ENCODE data around the gene THNSL1. TPM values are rescaled to one million over a fixed set of nuclear protein-coding genes. Genes with fewer than 3 reads are reported as not detected.

Gene THNSL1
- total RNA-seq, 1 donor from 2014 or later = 3.1 TPM

DNA sequence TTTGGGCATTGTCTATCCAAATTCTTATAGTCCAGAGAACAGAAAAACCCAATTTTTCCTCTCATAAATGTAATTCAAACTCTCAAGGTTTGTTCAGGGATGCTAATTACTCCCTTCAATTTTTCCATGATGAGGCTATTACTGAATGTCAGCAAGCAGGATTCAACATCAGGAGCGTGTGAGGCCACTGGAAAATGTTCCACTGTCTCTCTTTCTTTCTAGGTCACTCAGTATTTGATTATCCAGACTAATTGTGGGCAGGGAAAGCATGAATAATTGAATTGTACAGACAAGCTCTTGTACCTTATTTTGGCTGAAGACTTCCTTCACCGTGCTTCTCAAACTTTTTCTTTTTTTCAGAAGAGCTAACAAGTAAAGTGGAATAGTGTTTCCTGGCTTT is 30.7 kb downstream of the THNSL1 start:
- no peaks in the 10 kb centered on the region for H3K36me3 Mint-ChIP-seq (ENCODE audit: low read depth)
- H3K27ac Mint-ChIP-seq = no peak overlapping the region
- no peak for DNase-seq (ENCODE audit: low spot score)
- H3K4me3 Mint-ChIP-seq (ENCODE audit: low read depth) = no peak overlapping the region
- intact Hi-C loops (cut with micrococcal nuclease) = no loop called here
- no peaks in the 10 kb centered on the region for H3K9me3 Mint-ChIP-seq
- H3K4me1 Mint-ChIP-seq (ENCODE audit: low read depth) = no peaks in the 10 kb centered on the region
- H3K27me3 Mint-ChIP-seq (ENCODE audit: low read depth) = peaks cover 25% of the 10 kb centered on the region

GRCh38 chr10:25047591-25048301 is 31.3 kb downstream of the THNSL1 start:
- DNase-seq (ENCODE audit: low spot score) = no peak
- H3K9me3 Mint-ChIP-seq = no peaks in the 10 kb centered on the region
- H3K4me1 Mint-ChIP-seq (ENCODE audit: low read depth) = no peaks in the 10 kb centered on the region
- H3K27ac Mint-ChIP-seq = no peak overlapping the region
- no peaks in the 10 kb centered on the region for H3K36me3 Mint-ChIP-seq (ENCODE audit: low read depth)
- H3K27me3 Mint-ChIP-seq (ENCODE audit: low read depth) = peaks cover 23% of the 10 kb centered on the region
- no peak overlapping the region for H3K4me3 Mint-ChIP-seq (ENCODE audit: low read depth)
- intact Hi-C loops (cut with micrococcal nuclease) = no loop called here

- Mint-ChIP-seq H3K36me3 (ENCODE audit: low read depth) (no peaks in the 10 kb centered on the region), H3K4me1 (ENCODE audit: low read depth) (no peaks in the 10 kb centered on the region), H3K27me3 (ENCODE audit: low read depth) (peaks cover 21% of the 10 kb centered on the region), H3K4me3 (ENCODE audit: low read depth) (no peak overlapping the region), H3K27ac (no peak overlapping the region), H3K9me3 (no peaks in the 10 kb centered on the region)
- intact Hi-C loops (cut with micrococcal nuclease) = no loop called here
- DNase-seq (ENCODE audit: low spot score) = no peak
Measured at GRCh38 chr10:25048450-25048849, 32.0 kb downstream of the THNSL1 start.

- Mint-ChIP-seq H3K4me3 (ENCODE audit: low read depth) (no peak overlapping the region), H3K9me3 (no peaks in the 10 kb centered on the region), H3K4me1 (ENCODE audit: low read depth) (no peaks in the 10 kb centered on the region), H3K27me3 (ENCODE audit: low read depth) (peaks cover 17% of the 10 kb centered on the region), H3K36me3 (ENCODE audit: low read depth) (no peaks in the 10 kb centered on the region), H3K27ac (no peak overlapping the region)
- no peak for DNase-seq (ENCODE audit: low spot score)
- intact Hi-C loops (cut with micrococcal nuclease) = no loop called here
Measured at GRCh38 chr10:25049966-25050365, 33.6 kb downstream of the THNSL1 start.

DNA sequence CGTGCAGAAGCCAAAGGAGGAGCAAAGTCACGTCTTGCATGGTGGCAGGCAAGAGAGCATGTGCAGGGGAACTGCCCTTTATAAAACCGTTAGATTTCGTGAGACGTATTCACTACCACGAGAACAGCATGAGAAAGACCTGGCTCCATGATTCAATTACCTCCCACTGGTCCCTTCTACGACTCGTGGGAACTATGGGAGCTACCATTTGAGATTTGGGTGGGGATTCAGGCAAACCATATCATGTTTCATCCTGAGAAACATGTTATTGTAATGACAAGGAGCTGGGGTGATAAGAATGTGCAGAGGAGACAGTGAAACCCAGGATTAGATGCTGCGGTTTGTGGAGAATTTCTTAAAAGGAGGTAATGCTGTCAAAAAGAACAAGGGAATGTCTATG is 34.0 kb downstream of the THNSL1 start:
- no peak for DNase-seq (ENCODE audit: low spot score)
- Mint-ChIP-seq H3K36me3 (ENCODE audit: low read depth) (no peaks in the 10 kb centered on the region), H3K4me3 (ENCODE audit: low read depth) (no peak overlapping the region), H3K9me3 (no peaks in the 10 kb centered on the region), H3K27ac (no peak overlapping the region), H3K27me3 (ENCODE audit: low read depth) (peaks cover 17% of the 10 kb centered on the region), H3K4me1 (ENCODE audit: low read depth) (no peaks in the 10 kb centered on the region)
- intact Hi-C loops (cut with micrococcal nuclease) = no loop called here

DNA sequence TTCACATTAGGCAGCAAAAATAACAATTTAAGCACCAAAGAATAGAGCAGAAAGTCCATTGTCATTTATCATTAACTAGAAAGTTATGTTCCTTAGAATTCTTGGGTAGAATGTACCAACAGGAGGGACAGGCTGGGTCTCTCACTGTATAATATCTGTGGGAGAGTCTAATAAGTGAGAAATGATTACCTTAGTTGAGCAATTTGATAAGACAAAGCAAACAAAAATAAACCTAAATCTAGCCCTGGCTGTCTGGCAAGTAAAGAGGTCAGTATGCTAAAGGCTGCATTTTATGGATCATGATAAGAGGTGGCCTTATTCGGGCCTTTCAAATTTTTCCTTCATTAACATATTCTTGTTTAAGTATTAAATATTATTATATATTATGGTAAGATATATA is 35.6 kb downstream of the THNSL1 start:
- no peaks in the 10 kb centered on the region for H3K4me1 Mint-ChIP-seq (ENCODE audit: low read depth)
- no peak overlapping the region for H3K4me3 Mint-ChIP-seq (ENCODE audit: low read depth)
- H3K27ac Mint-ChIP-seq = no peak overlapping the region
- H3K9me3 Mint-ChIP-seq = no peaks in the 10 kb centered on the region
- DNase-seq (ENCODE audit: low spot score) = no peak
- intact Hi-C loops (cut with micrococcal nuclease) = no loop called here
- H3K36me3 Mint-ChIP-seq (ENCODE audit: low read depth) = no peaks in the 10 kb centered on the region
- peaks cover 13% of the 10 kb centered on the region for H3K27me3 Mint-ChIP-seq (ENCODE audit: low read depth)

DNA sequence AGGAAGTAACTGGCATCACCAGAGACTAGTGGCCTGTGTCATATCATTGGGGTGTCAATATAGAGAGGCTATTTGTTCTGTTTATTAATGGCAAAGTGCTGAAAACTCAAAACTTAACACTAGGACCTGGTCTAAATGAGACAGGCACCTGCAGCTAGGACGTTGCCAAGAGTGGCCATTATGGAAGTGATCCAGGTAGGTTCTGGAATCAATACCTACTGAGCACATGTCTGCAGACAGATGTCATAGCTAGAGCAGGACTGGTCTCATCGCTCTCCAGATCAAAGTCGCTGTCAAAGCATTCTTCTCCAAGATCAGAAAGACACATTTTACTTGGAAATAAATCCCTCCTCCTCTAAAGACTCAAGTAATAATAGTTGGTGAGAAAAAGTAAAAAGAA is 40.3 kb downstream of the THNSL1 start:
- no peak for DNase-seq (ENCODE audit: low spot score)
- Mint-ChIP-seq H3K9me3 (no peaks in the 10 kb centered on the region), H3K4me3 (ENCODE audit: low read depth) (no peak overlapping the region), H3K36me3 (ENCODE audit: low read depth) (no peaks in the 10 kb centered on the region), H3K27me3 (ENCODE audit: low read depth) (no peaks in the 10 kb centered on the region), H3K27ac (no peak overlapping the region), H3K4me1 (ENCODE audit: low read depth) (peaks cover 2% of the 10 kb centered on the region)
- intact Hi-C loops (cut with micrococcal nuclease) = no loop called here

DNA sequence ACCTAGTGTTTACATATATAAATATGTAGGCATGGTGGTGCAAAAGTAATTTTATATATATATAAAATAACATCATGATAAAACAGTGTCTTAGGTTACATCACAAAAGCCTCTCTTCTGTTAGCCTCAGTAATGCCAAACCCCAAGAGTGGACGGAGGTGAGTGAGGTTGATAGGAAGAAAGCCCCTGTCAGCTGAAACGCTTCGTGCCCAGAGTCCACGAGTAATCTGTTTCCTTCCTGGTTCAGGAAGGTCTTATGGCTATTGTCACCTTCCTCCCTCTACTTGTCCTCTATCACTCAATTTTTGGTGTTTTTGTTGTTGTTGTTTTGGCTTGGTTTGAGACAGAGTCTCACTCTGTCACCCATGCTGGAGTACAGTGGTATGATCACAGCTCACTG is 41.5 kb downstream of the THNSL1 start:
- no peak overlapping the region for H3K27ac Mint-ChIP-seq
- intact Hi-C loops (cut with micrococcal nuclease) = no loop called here
- no peaks in the 10 kb centered on the region for H3K36me3 Mint-ChIP-seq (ENCODE audit: low read depth)
- no peaks in the 10 kb centered on the region for H3K9me3 Mint-ChIP-seq
- DNase-seq (ENCODE audit: low spot score) = no peak
- no peaks in the 10 kb centered on the region for H3K27me3 Mint-ChIP-seq (ENCODE audit: low read depth)
- H3K4me1 Mint-ChIP-seq (ENCODE audit: low read depth) = peaks cover 11% of the 10 kb centered on the region
- no peak overlapping the region for H3K4me3 Mint-ChIP-seq (ENCODE audit: low read depth)

DNA sequence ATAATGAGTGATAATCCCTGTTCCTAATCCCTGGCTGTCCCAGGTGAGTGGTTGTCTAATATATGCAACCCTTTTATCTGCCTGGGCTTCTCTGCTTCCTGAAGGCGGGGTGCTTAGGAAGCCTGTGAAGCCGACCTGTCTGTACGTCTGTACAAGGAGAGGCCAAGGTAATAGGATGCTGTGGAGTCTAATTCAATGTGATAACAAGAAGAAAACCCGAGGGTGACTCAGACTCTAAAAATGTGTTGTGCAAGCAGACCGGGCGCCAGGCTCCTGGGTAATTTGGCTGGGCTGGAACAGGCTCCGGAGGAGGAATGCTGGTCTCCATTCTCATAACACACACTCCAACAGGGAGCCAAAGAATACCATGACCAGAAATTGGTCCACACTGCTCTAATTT is 43.6 kb downstream of the THNSL1 start:
- Mint-ChIP-seq H3K36me3 (ENCODE audit: low read depth) (no peaks in the 10 kb centered on the region), H3K27me3 (ENCODE audit: low read depth) (no peaks in the 10 kb centered on the region)

DNA sequence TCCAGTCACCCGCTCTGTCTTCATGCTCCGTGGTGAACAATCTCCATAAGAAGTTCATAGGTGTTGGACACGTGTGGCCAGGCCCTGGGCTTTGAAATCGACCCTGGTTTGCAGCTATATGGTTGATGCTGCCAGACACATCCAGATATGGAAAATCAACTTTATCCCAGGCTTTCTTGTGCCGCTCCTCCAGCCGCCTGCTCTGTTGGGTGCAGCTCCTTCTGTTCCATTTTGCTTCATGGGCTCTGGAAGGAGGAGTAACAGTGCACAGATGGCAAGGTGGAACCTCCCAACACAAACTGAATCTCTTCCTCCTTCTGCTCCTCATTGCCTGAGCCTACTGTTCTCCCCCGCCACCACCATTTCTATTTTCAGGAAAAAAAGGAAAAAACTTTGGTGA is 44.7 kb downstream of the THNSL1 start:
- H3K4me1 Mint-ChIP-seq (ENCODE audit: low read depth) = peaks cover 18% of the 10 kb centered on the region
- intact Hi-C loops (cut with micrococcal nuclease) = loop anchor here (5.0 kb wide), 1 partner anchor 339 kb away; the partner anchor contains the start of gene ARHGAP21
- H3K36me3 Mint-ChIP-seq (ENCODE audit: low read depth) = no peaks in the 10 kb centered on the region
- no peaks in the 10 kb centered on the region for H3K9me3 Mint-ChIP-seq
- H3K27ac Mint-ChIP-seq = no peak overlapping the region
- no peaks in the 10 kb centered on the region for H3K27me3 Mint-ChIP-seq (ENCODE audit: low read depth)
- no peak for DNase-seq (ENCODE audit: low spot score)
- H3K4me3 Mint-ChIP-seq (ENCODE audit: low read depth) = no peak overlapping the region

More for the DNA sequence above, 43.6 kb downstream of the THNSL1 start:
- no peak for DNase-seq (ENCODE audit: low spot score)
- no peaks in the 10 kb centered on the region for H3K9me3 Mint-ChIP-seq
- intact Hi-C loops (cut with micrococcal nuclease) = loop anchor here (5.0 kb wide), 1 partner anchor 338 kb away; the partner anchor contains the start of gene ARHGAP21
- no peak overlapping the region for H3K4me3 Mint-ChIP-seq (ENCODE audit: low read depth)
- H3K4me1 Mint-ChIP-seq (ENCODE audit: low read depth) = peaks cover 18% of the 10 kb centered on the region
- no peak overlapping the region for H3K27ac Mint-ChIP-seq

GRCh38 chr10:25061711-25062449 is 45.5 kb downstream of the THNSL1 start:
- no peaks in the 10 kb centered on the region for H3K36me3 Mint-ChIP-seq (ENCODE audit: low read depth)
- H3K4me3 Mint-ChIP-seq (ENCODE audit: low read depth) = no peak overlapping the region
- H3K9me3 Mint-ChIP-seq = no peaks in the 10 kb centered on the region
- intact Hi-C loops (cut with micrococcal nuclease) = loop anchor here (1.0 to 5.0 kb wide), 2 partner anchors 46 to 340 kb away; partner anchors contain the start of genes ARHGAP21, ENKUR and THNSL1
- no peaks in the 10 kb centered on the region for H3K27me3 Mint-ChIP-seq (ENCODE audit: low read depth)
- H3K4me1 Mint-ChIP-seq (ENCODE audit: low read depth) = peaks cover 18% of the 10 kb centered on the region
- no peak for DNase-seq (ENCODE audit: low spot score)
- peak overlapping the region; percentile 75 for H3K27ac Mint-ChIP-seq

- H3K9me3 Mint-ChIP-seq = no peaks in the 10 kb centered on the region
- no peaks in the 10 kb centered on the region for H3K27me3 Mint-ChIP-seq (ENCODE audit: low read depth)
- H3K4me3 Mint-ChIP-seq (ENCODE audit: low read depth) = no peak overlapping the region
- peak overlapping the region; percentile 7 for H3K27ac Mint-ChIP-seq
- H3K4me1 Mint-ChIP-seq (ENCODE audit: low read depth) = peaks cover 18% of the 10 kb centered on the region
- no peak for DNase-seq (ENCODE audit: low spot score)
- intact Hi-C loops (cut with micrococcal nuclease) = loop anchor here (5.0 kb wide), 1 partner anchor 341 kb away; the partner anchor contains the start of gene ARHGAP21
- H3K36me3 Mint-ChIP-seq (ENCODE audit: low read depth) = no peaks in the 10 kb centered on the region
Measured at GRCh38 chr10:25063157-25063556, 46.7 kb downstream of the THNSL1 start.

- peak overlapping the region; percentile 7 for H3K27ac Mint-ChIP-seq
- DNase-seq (ENCODE audit: low spot score) = no peak
- H3K27me3 Mint-ChIP-seq (ENCODE audit: low read depth) = no peaks in the 10 kb centered on the region
- H3K9me3 Mint-ChIP-seq = no peaks in the 10 kb centered on the region
- no peaks in the 10 kb centered on the region for H3K36me3 Mint-ChIP-seq (ENCODE audit: low read depth)
- no peak overlapping the region for H3K4me3 Mint-ChIP-seq (ENCODE audit: low read depth)
- H3K4me1 Mint-ChIP-seq (ENCODE audit: low read depth) = peaks cover 18% of the 10 kb centered on the region
- intact Hi-C loops (cut with micrococcal nuclease) = loop anchor here (5.0 kb wide), 1 partner anchor 341 kb away; the partner anchor contains the start of gene ARHGAP21
Measured at GRCh38 chr10:25063644-25064043, 47.2 kb downstream of the THNSL1 start.
